Measurements from ENCODE around the gene CHTF18.
A peak's percentile ranks its signal among the peaks of the same experiment; 100 is the strongest.

CHTF18 gene

GRCh38 chr16:787321-787966 lies 976 bp upstream of the CHTF18 start:
- in situ Hi-C loops (cut with HindIII; ENCODE audit: low sequenced_read_pairs) = no loop called here
- no peak for DNase-seq (ENCODE audit: low read depth, low spot score)
- TF ChIP-seq CTCF (IDR thresholded peaks at IDR 0.05; ENCODE audit: low read depth, low read length) = no peak
- H3K4me3 ChIP-seq (ENCODE audit: low read depth, low read length) = peak overlapping the region; percentile 84

GRCh38 chr16:787978-788398 lies 432 bp upstream of the CHTF18 start, which contains the start of gene RPUSD1:
RPUSD1 (minus strand) TSS chr16:788381; CDS start chr16:787737, 644 bp downstream.
- no peak for TF ChIP-seq CTCF (IDR thresholded peaks at IDR 0.05; ENCODE audit: low read depth, low read length)
- DNase-seq (ENCODE audit: low read depth, low spot score) = no peak
- in situ Hi-C loops (cut with HindIII; ENCODE audit: low sequenced_read_pairs) = no loop called here
- peak within 1 kb of the TSS; percentile 84 for H3K4me3 ChIP-seq (ENCODE audit: low read depth, low read length)

GRCh38 chr16:789191-789850 lies 901 bp downstream of the CHTF18 start:
- in situ Hi-C loops (cut with HindIII; ENCODE audit: low sequenced_read_pairs) = no loop called here
- H3K4me3 ChIP-seq (ENCODE audit: low read depth, low read length) = peak overlapping the region; percentile 72
- no peak for TF ChIP-seq CTCF (IDR thresholded peaks at IDR 0.05; ENCODE audit: low read depth, low read length)
- no peak for DNase-seq (ENCODE audit: low read depth, low spot score)

GRCh38 chr16:790086-790485 lies 1.7 kb downstream of the CHTF18 start:
- TF ChIP-seq CTCF (IDR thresholded peaks at IDR 0.05; ENCODE audit: low read depth, low read length) = no peak
- DNase-seq (ENCODE audit: low read depth, low spot score) = no peak
- in situ Hi-C loops (cut with HindIII; ENCODE audit: low sequenced_read_pairs) = no loop called here
- no peak overlapping the region for H3K4me3 ChIP-seq (ENCODE audit: low read depth, low read length)

- in situ Hi-C loops (cut with HindIII; ENCODE audit: low sequenced_read_pairs) = no loop called here
- DNase-seq (ENCODE audit: low read depth, low spot score) = no peak
Observed at GRCh38 chr16:791131-791530, 2.7 kb downstream of the CHTF18 start.

More at GRCh38 chr16:791131-791530, 2.7 kb downstream of the CHTF18 start:
- no peak for TF ChIP-seq CTCF (IDR thresholded peaks at IDR 0.05; ENCODE audit: low read depth, low read length)
- H3K4me3 ChIP-seq (ENCODE audit: low read depth, low read length) = no peak overlapping the region
